Measurements from ENCODE around the gene WDPCP. TPM values are rescaled to one million over a fixed set of nuclear protein-coding genes. Genes with fewer than 3 reads are reported as not detected.
"Not testable (repeated sequence)": the region's sequence is repeated elsewhere in the genome, so short reads cannot be mapped to it uniquely, and the experiment has no call there.

The WDPCP gene
- total RNA-seq, 1 donor from 2014 or later = 3.5 TPM

DNA sequence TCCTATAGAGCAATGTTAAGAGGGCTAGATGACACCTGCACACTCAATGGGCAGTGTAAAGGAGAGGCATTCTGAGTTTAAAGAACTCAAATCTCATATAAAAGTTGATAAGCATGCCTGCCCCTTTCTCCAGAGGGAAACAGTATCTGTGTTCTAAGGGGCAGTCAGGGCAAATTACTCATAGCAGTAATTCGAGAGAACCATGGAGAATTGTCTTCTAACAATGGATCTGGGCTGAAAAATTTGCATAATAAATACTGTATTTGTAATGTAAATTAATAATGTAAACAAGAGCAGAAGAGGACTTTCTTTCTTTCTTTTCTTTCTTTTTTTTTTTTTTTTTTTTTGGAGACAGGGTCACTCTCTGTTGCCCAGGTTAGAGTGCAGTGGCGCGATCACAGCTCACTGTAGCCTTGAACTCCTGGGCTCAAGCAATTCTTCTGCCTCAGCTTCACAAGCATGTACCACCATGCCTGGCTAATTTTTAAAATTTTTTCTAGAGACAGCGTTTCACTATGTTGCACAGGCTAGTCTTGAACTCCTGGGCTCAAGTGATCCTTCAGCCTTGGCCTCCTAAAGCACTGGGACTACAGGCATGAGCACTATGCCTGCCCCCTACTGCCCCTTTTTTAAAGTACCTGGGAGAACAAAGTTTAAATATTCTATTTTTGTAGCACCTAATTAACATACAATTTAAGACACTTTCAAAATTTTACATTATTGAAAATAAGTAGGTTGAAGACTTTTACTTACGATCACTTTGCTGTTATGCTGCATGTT is 467.0 kb downstream of the WDPCP start:
- no peak for DNase-seq (ENCODE audit: low read depth in 2 of 2)

DNA sequence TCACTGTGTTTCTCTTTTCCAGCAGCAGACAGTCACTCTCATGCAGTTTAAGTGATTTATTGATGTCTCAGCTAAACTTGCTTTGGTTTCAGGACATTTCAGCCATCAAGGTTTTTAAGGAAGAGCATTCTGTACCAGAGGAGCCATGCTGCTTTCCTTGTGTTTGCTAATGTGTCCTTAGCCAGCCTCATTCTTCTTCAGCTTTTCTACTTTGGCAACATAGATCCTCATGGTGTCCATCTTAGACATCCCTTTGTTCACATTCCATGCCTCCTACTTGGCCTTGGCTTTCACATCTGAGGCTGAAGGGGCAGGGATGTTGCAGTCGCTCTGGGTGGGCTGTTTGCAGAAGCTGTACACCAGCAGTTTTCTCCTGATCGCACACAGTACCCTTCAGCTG is 469.5 kb downstream of the WDPCP start:
- no peak for DNase-seq (ENCODE audit: low read depth in 2 of 2)

DNA sequence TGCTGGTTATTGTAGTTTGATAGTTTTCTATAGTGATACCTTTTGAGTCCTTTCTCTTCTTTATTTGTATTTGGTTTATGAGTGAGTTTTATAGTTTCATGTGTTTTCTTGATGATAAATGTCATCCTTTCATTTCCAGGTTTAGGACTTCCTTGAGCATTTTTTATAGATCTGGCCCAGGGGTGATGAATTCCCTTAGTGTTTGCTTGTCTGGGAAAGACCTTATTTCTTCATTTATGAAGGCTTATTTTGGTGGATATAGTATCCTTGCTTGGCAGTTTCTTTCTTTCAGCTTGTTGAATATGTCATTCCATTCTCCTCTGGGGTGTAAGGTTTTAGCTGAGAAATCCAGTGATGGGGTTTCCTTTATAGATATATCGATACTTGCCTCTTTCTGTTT is 483.8 kb downstream of the WDPCP start:
- DNase-seq (ENCODE audit: low read depth in 2 of 2) = no peak

DNA sequence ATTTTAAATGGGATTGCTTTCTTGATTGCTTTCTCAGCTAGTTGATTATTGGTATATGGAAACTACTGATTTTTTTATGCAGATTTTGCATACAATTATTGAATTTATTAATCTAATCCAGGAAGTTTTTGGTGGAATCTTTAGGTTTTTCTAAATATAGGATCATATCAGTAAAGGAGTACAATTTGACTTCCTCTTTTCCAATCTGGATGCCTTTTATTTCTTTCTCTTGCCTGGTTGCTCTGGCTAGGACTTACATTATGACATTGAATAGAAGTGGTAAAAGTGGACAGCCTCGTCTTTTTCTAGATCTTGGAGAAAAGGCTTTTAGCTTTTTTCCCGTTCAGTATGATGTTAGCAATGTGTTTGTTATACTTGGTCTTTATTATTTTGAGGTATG is 486.3 kb downstream of the WDPCP start:
- no peak for DNase-seq (ENCODE audit: low read depth in 2 of 2)

DNA sequence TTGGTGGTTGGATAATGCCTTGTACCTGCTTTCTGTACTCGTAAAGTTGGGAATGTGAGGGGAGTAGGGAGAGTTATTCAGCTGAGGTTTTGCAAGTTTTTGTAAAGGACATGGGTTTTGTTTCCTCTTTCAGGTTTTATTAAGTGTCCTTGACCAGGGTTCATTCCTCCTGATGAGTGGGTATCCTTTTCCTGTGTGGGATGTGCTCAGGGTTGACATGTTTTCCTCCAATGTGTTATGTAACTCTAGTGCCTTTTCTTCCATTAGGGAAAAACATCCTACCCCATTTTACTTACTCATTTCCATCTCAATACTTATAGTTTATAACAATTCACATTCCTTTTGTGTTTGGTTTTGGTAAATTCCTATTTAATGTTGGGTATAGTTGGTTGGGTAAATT is 489.2 kb downstream of the WDPCP start:
- no peak for DNase-seq (ENCODE audit: low read depth in 2 of 2)

DNA sequence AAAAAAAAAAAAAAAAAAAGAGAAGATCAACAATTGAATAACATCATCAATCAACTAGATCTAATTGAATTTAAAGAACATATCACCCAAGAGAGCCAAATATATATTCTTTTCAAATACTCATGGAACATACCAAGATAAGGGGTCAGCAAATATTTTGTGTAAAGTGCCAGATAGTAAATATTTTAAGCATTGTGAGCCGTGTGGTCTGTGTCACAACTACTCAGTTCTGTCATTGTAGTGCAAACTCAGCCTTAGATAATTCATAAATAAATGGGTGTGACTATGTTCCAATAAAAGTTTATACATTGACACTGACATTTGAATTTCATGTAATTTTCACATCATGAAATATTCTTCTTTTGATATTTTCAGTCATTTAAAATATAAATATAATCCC is 491.8 kb downstream of the WDPCP start:
- DNase-seq (ENCODE audit: low read depth in 2 of 2) = no peak

DNA sequence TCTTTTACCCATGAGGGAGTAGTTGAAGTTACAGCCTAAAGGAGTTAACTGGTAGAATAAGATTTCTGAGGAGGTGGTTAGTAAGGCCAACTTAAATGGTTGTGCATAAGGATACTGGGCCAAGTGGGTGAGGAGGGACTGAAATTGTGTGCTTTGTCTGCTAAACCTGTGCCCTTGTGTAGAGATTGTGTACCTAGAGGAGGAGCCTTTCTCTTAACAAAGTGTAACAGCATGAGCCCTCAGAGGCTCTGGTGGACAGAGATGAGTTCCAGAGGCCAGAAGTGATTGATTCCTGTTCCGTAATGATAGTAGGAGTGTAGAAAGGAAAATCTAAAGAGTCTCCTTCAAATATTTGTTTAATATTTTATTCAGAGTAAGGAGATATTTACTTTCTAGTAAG is 494.8 kb downstream of the WDPCP start:
- no peak for DNase-seq (ENCODE audit: low read depth in 2 of 2)

DNA sequence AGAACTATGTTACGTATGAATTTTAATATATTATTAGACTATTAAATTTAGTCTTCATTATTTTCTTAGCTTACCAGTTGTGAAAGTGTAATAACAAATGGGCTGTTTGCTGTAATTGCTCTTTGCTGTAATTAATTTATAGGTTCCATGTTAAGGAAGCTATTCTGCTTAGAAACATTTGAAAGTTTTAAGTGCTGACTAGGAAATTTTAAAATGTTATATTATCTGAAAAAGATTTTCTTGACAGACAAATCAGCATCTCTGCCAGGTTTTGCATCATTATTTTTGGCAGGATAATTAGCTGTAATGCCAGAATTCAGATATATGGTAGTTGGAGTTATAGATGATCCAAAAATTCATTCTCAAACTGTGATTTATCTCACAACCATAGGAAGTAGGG is 495.4 kb downstream of the WDPCP start:
- no peak for DNase-seq (ENCODE audit: low read depth in 2 of 2)

DNA sequence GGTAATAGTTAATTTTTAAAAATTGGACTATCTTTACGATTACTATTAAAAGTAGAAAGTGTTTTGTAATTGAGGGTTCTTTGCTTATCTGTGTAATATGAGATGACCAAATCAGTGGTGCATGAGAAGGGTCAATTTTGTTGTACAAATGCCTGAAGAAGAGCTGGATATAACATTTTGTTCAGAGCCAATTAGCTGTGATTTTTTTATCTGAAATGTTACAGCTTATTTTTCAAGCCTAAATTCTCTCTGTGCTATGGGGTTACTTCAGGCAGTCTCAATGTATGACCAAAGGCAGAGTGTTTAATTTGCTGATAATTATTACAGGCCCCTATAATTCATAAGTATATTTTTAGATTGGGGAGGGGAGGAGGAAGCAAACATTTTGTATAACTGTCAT is 495.9 kb downstream of the WDPCP start:
- no peak for DNase-seq (ENCODE audit: low read depth in 2 of 2)

DNA sequence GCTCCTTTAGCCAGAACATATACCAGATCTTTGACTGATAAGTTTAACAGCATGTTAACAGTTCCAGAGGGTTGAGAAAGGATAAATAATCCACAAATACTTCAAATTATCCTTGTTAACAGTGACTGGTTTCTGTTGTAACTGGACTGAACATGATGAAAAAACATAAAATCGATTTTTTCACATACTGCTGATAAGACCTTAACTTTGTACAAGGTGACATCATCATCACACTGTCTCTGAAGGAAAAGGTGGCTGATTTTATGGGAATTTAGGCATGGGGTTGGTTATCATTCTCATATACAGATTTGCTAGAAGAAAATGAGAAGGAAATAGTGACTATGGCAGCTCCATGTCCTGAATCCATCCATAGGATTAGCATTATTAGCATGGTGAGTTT is 501.6 kb downstream of the WDPCP start:
- no peak for DNase-seq (ENCODE audit: low read depth in 2 of 2)

DNA sequence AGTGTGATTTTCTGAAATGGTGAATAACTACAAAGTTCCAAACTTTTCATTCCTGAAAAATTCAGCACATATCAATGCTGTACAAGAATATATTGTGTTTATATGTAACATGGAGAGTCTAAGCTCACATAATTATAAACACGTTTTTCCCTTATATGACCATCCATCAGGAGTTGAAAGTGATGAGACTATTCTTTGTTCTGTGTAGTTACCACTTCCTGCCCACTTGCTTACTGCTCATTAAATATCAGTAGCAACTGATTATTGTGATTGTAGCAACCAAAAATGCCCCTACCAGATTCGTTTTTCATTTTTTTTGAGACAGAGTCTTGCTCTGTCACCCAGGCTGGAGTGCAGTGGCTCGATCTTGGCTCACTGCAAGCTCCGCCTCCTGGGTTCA is 506.9 kb downstream of the WDPCP start:
- no peak for DNase-seq (ENCODE audit: low read depth in 2 of 2)

DNA sequence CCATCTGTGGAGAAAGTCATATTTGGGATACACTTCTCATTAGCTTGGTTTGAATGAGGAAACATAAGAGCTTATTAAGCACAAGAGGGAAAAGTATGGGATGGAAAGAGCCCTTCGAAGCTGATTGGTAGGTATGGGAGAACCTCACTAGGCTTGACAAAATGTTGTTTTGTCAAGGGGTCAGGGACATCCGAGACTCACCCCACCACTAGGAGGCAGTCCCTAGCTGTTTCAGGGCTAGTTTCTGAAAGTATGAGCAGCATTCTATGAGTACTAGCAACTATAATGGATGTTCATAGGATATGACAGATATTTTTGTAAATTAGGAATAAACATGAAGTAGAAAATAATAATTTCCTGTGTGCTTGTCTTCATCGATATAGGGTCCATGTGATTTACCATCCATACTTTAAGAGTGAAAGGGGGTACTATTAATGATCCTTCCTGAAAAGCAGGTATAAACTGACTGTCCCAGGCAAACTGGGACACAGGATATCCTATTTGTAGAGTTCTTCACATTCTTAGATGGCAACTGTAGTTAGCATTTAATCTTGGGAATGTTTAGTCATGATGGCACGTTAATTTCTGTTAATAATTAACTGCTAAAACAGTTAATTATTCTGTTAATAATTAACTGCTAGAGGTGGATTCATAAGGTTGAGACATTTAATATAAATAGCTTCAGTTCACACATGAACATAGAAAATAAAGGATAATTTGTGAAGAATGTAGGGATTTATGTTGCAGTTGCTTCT is 509.2 kb downstream of the WDPCP start:
- DNase-seq (ENCODE audit: low read depth in 2 of 2) = no peak

DNA sequence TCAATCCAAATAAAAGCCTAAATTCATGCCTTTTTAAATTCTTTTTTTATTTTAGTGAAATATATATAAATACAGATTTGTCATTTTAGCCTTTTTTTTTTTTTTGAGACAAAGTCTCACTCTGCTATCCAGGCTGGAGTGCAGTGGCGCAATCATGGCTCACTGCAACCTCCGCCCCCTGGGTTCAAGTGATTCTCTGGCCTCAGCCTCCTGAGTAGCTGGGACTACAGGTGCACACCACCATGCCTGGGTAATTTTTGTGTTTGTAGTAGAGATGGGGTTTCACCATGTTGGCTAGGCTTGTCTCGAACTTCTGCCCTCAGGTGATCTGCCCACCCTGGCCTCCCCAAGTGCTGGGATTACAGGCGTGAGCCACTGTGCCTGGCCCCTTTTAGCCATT is 513.9 kb downstream of the WDPCP start:
- not testable (repeated sequence) for DNase-seq (ENCODE audit: low read depth in 2 of 2)

DNA sequence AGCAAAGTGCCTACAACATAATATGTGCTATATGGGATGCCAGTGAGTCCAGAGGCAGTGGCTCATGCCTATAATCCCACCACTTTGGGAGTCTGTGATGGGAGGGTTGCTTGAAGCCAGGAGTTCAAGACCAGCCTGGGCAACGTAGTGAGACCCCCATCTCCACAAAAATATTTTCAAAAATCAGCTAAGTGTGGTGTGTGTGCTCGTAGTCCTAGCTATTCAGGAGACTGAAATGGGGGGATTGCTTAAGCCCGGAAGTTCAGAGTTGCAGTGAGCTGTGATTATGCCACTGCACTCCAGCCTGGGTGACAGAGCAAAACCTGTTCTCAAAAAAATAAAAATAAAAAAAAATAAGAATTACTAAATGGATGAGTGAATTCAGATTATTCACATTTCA is 514.3 kb downstream of the WDPCP start:
- DNase-seq (ENCODE audit: low read depth in 2 of 2) = no peak

DNA sequence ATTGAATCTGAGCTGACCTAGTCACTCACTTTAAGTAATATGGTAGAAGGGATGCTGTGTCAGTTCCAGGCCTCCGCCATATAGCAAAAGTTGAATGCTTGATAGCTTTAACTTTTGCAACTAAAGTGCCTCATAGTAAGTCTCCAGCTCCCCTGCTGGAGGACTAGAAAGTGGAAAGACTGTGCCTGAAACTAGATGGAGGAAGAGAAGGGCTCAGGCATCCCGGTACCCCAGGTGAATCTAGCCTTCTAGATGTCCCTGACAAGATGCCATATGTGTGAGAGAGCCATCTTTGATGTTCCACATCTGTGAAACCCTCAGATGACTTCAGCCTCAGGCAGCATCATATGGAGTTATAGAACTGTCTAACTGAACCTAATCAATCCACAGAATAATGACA is 516.6 kb downstream of the WDPCP start:
- DNase-seq (ENCODE audit: low read depth in 2 of 2) = no peak

Other genes with a start within 250 kb of the WDPCP start
- 96.3 and 104 TPM in 2 replicates for gene MDH1, start 486 bp upstream of the WDPCP start, total RNA-seq